NOMO-1 treated with DMSO at 0.1 percent for 48 hours (cell line): ENCODE data around the gene ZNF516.

Experiments used
- DNase-seq: peaks from one replicate; lab custom pipeline; 2025; ENCODE audit not compliant: unreplicated experiment; lab: John Stamatoyannopoulos, UW

Gene ZNF516

DNA sequence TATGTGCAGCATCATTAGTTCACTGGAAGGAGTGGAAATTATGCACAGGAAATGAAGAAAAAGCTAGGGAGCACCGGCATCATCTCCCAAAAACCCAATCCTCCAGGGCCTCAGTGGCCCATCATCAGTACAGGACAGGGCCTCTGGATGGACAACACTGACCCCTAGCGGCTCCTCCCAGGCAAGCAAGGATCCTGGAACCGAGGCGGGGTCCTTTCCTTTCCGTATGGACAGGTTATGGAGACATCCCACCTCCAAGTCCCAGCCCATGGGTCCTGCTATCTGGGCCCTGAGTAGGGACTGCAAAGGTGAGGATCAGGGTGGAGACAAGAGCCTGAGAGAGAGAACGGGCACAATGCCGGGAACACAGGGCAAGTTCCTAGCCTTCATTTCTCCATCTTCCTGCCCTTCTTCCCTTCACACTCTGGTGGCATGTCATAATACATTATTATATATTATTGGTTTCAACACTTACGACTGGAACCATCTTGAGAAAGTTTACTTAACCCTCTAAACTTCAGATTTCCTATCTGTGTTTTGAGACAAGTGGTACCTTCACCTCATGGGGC lies 68.2 kb downstream of the ZNF516 start:
- DNase-seq = no peak

- DNase-seq = no peak
Measured at GRCh38 chr18:76425146-76426131, 69.6 kb downstream of the ZNF516 start.

DNA sequence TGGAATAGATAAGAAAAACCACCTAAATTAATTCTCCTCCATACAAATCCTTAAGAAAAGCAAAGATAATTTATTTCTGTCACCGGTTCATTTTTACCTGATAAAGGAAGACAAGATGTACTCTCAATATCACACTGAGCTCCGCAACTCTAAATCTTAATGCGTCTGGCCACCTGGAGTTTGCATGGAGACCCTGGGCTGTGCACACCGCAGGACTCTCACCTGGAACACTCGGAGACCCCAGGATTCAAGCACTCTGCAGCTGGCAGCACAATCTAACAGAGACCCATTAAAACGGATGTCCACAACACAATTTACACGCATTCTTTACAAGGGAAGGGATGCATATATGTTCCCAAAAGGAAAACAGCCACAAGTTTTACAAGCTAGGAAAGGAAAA lies 72.2 kb downstream of the ZNF516 start:
- DNase-seq = no peak

GRCh38 chr18:76422121-76422520 lies 72.9 kb downstream of the ZNF516 start:
- DNase-seq = no peak

- DNase-seq = no peak
Measured at GRCh38 chr18:76421685-76422078, 73.4 kb downstream of the ZNF516 start.

- no peak for DNase-seq
Measured at GRCh38 chr18:76420898-76421684, 74.0 kb downstream of the ZNF516 start.

DNA sequence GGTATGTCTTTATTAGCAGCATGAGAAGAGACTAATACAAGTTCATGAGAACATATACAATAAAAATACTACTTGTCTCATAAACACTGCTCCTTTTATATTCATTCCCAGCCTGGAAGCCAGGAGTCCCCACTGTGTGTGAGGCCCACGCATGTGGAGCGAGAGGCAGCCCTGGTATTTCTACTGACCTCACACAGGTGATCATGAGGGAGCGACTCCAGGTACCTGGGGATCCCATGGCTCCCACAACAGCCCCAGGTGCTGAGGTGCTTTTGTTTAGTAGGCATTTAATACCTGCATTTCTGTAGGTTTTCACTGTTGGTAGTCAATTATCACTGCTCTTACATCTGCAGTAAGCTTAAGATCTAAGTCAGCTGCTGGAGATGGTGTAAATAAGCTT lies 75.2 kb downstream of the ZNF516 start:
- DNase-seq = no peak

- DNase-seq = no peak
Measured at GRCh38 chr18:76416911-76417310, 78.1 kb downstream of the ZNF516 start.

- no peak for DNase-seq
Measured at GRCh38 chr18:76414936-76415621, 80.0 kb downstream of the ZNF516 start.

DNA sequence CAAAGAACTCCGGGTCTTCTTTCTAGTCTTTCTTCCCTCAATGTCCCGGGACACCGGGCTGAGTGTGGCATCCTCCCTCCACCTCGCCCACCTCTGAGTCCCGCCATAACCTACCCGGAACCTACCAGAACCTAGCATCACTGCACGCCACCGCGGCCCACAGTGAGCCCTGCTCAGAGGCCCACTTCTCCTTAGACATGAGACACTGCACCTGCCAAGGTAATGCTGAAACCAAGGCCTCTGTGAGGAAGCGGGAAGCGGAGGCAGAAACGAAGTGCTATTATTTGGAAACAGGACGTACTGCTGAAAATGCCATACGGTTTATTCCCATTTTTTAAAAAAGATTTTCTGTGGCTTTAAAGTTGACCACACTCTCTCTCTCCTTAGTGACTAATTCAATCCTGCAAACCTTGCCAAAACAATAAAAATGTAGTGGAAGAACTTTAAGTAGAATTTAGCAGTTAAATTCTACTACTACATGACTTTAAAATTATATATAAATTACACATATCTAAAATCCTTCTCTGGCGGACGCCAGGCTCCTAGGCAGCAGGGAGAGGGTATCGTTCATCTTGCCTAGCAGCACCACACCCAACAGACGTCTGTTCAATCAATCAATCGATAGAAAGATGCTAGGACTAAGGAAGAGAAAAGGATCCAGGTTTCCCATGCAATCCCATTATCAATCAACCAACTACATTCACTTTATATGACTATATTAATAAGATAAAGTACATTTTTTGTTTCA lies 82.0 kb downstream of the ZNF516 start:
- no peak for DNase-seq

DNA sequence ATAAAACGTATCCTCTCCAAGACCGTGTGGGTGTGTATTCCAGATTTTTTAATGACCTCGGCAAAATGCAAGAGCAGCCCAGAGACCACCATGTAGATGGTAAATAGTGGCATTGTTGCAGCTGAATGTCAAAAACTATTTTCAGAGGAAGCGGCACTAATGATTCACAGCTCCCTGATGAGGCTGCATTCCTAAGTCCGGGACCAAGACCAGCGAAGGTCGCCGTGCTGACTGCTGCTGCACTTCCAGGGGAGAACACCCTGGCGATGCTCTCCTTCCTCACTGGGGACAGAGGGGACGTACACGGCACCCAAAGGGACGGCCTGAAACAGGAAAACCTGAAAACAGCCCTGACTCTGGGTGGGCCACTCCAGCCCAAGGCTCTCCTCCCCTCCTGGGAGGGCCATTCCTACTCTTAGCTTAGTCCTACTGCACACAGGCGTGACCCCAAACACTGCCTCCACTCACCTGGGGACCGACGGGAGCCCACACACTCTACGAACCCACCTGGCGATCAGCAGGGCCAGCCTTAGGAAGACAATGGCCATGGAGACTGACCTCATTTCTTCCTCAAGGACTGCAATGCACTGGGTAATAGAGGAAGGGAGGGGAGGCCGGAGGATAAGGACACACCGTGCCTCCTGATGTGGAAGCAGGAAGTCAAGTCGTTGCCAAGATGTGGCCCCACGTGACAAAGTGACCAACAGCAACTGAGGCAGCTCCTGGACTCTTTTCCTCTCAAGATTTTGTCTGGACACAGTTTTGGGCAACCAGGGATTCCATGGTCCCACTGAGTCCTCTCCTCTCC lies 82.8 kb downstream of the ZNF516 start:
- DNase-seq = no peak

DNA sequence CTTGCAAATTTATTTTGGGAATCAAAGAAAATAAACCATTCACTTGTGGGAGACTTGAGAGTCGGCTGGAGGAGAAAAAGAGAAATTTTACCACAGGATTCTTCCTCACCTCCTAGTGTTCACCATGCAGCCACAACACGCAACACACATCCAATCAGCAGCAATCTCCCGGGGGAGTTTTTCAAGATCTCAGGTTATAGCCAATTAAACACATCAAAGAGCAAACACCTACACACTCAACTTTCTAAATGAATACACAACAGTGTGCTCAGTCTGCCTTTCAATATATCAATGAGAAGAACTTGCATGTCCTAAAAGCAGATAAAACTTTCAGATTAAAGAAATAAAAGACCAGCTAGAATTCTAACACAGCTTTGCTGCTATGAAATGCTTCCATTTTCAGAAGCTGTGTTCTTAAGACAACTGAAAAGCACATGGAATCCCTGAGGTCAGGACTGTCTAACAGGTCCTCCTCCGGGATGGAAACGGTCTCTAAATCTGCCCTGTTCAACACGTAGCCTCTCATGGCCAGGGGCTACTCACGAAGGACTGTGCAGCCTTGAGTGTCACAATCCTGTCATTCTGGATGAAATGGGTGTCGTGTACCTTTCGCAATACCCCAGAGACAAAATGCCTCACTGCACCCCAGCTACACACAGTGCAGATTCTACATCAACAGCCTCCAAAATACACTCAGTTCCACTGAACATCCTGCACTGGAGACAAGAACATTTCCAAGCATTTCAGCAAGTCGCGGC lies 84.2 kb downstream of the ZNF516 start:
- DNase-seq = no peak

- DNase-seq = no peak
Measured at GRCh38 chr18:76410033-76410432, 85.0 kb downstream of the ZNF516 start.

GRCh38 chr18:76408480-76409067 lies 86.5 kb downstream of the ZNF516 start:
- no peak for DNase-seq

GRCh38 chr18:76407681-76408080 lies 87.4 kb downstream of the ZNF516 start:
- DNase-seq = no peak

DNA sequence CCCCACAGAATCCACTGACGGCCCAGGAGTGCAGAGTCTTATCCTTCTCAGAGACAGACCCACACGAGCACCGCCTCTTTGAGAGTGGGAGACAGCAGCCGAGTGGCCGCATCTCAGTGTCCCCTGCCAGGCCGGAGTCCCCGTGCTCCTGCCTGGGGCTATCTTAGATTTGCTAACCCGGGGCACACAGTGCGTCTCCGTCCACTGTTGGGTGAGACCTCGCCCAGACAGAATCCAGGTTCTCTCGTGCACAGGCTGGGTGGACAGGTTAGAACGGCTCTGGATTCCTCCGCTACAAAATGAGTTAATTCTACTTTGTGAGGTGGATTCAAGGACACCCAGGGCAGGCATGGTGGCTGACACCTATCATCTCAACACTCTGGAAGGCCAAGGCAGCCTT lies 88.3 kb downstream of the ZNF516 start:
- DNase-seq = no peak

DNA sequence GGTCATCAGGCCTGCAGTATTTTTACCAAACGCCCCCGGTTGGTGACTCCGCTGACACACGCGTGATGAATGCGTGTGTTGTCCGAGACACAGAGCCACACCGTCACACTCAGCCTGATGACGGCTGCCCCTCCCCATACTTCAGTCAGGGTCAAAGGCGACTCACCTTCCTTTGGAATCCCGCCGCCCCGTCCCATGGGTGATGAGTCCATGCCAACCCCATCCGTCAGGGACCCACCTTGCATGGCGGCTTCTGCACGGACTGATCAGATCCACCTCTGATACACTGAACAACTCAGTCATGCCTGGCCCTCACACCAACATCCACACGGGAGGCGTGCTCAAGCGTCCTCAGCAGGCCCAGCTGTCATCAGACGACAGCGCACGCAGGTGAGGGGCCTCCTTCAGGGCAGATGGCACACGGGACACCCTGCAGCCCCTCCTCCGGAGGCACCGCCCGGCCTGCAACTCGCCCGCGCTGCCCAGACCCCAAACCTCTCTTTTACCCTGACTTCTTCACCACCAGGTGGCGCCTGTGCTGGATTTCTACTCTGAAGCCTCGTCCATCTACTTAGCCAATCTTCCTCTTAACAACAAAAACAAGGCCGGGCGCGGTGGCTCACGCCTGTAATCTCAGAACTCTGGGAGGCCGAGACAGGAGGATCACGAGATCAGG lies 89.2 kb downstream of the ZNF516 start:
- DNase-seq = no peak

DNA sequence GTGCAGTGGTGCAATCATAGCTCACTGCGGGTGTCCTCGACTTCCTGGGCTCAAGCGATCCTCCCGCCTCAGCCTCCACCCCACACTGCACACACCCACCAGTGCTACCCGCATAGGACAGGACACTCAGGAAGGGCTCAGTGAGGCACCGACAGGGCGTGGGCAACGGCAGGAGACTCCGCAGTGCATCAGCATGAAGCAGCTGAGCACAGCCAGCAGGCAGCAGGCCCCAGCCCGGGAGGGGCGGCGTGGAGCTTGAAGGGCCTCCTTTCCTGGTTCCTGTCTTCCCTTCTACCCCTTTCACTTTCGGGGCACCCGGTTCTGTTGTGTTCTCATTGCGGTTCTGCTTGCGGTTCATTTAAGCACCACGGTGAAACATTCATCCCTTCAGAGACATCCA lies 89.8 kb downstream of the ZNF516 start:
- no peak for DNase-seq
